HL-60/S4 treated with retinoic acid at 250 ng/mL for 4 days and 3 days (cell line): ENCODE measurements around the gene INPP5D.
"Not testable (repeated sequence)": the region's sequence is repeated elsewhere in the genome, so short reads cannot be mapped to it uniquely, and the experiment has no call there.

ENCODE experiments used
- in situ Hi-C: fragments of 300-500 bp; cut with MboI; formaldehyde crosslinking; loops from 2 replicates; pipeline ENCODE4 v1.7.0; 2022; ENCODE audit warnings: low sequenced_read_pairs

Gene INPP5D

DNA sequence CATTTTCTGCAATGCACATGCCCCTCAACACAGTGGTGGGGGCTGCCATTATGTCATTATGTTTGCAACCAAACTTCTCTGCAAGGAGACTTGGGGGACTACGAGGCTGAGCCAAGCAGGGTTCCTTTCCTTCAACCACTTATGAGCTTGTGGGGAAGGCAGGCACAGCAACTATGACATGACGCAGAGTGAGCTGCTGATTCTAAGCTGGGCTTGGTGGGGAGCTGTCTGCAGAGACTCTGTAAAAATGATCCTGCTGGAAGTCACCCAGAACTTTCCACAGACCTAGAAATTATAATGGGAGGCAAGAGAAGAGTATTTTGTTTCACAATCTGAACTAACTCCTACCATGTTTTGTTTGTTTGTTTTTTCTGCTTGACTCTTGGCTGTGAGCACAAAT is 55.6 kb downstream of the INPP5D start:
- in situ Hi-C loops, result no loop called here

DNA sequence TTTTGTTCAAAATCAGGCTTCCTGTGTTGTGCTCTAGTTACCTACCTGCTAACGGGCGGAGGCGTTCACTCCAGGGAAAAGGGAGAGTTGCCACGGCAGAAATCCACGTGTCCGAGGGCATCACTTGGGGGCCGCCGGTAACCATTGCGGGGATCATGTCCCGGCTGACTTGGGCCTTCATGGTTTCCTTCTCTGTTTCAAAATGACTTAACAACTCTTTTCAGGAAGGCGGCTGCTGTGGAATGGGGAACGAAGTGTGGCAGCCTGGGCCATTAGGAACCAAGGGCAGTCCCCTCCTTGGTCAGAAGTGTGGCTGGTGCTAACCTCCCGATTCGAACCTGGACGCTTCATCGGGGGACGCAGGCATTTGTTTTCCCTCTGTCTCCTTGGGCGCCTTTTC is 56.8 kb downstream of the INPP5D start:
- in situ Hi-C loops, result no loop called here

DNA sequence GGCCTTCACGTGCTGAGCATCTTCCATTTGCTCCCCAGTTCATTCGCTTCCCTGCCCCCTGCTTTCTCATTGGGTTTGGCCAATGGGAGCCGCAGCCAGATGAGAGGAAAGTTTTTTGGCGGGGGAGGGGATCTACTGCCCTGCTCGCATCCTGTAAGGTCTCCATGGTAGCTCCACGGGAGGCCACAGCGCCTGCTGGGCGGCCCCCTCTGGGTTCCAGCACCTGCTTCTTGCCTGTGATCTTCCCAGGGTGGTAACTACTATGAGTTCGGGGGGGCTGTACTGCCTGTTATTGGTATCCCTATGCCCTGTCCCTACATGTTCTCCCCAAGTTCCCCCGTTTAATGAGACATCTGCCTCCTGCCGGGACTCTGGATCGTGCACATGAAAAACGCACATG is 57.2 kb downstream of the INPP5D start:
- in situ Hi-C loops, result no loop called here

DNA sequence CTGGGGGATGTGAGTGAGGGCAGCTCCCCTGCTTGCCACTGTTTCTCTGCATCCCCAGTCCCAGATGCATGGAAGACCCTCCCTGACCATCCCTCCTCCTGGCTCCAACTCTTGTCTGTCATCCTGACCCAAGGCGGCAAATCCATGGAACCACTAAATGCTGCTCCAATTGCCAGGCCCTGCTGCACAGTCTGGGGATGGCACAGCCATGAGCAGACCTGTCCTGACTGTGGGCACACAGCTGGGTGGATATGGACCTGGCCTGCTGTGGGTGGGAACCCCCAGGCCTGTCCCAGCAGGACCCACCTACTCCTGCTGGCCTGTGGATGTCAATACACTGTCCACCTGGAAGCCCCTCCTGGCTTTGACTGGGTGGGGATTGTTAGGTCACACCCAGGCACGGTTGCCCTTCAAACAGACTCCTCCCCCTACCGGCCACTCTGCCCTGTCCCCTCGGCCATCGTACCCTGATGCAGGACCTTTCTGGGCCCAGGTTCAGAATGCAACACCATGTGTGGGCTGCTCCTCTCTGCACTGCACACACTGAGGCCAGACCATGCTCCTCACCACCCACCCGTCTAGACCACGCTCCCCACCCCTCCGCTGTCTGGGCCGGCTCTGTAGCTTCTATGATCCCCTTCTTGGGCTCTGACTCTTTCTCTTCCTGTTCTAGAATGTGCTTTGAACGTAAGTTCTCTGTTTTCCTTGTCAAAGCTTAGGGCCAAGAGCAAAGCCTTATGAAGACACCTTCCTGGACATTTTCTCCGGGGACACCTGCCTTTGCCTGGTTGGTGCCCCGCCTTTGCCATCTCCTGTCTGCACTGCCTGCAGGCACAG is 57.9 kb downstream of the INPP5D start:
- in situ Hi-C loops, result no loop called here

DNA sequence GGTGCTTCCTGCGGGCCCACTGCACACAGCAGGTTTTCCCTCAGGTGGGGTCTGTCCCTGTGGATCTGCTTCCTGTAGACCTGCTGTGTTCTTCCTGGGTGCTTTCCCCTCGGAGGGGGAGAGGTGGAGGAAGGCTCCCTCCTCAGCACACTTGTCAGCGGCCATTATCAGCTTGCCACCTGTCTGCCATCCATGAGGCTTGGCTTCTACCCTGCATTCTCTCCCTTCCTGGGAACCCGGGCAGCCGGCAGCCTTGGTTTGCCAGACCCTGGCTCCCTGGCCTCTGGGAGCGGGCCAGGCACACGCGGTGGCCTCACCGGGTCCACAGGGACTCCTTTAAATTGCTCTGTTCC is 58.5 kb downstream of the INPP5D start:
- in situ Hi-C loops, result no loop called here

DNA sequence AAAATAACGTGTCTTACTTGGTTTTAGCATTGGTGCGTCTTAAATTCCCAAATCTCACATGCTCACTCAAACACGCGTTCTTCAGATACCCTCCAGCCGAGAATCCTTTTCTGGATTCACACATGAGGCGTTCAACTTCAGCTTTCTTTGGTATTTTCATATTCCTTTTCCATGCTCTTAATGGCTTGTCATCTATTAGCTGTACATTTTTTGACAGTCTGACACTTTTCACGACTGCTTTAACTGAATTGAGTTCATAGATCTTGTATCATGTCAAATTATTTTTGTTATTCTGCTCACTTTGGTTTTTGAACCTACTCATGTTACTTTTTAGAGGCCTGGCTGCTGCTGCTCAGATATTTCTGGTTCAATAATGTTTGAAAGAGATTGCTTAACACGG is 59.0 kb downstream of the INPP5D start:
- in situ Hi-C loops, result no loop called here

DNA sequence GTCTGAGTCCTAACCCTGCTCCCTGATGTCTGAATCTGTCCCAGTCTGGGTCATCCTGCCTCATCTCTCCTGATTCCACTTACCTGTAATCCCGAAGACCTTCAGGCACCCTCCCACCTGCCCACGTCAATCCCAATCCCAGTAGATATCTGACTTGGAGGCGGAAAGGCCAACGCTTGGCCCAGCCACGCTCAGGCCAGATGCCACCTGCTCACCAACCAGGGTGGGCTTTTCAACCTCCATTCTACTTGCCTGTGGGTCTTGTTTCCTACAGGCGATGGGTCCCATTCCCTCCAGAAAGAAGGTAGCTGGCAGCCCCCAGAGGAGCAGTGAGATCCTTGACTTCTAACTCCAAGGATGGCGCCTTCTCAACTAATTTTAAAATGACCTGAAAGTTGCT is 59.7 kb downstream of the INPP5D start:
- in situ Hi-C loops, result no loop called here

DNA sequence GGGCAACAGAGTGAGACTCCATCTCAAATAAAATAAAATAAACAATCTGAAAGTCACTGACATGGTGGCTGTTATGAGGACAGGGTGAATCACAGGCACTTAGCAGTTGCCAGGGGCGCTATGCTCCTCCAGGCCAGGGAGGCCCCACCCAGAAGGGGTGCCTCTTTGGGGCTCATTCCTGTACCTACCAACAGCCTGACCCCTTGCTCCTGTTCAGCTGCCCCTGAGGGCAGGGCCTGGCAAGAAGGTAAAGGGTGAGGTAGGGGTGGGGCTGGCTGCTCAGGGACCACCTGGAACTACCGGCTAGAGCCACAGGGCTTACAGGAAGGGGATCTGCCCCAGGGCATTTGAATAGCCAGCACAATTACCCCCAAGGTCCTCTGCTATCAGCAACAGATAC is 60.3 kb downstream of the INPP5D start:
- in situ Hi-C loops, result no loop called here

DNA sequence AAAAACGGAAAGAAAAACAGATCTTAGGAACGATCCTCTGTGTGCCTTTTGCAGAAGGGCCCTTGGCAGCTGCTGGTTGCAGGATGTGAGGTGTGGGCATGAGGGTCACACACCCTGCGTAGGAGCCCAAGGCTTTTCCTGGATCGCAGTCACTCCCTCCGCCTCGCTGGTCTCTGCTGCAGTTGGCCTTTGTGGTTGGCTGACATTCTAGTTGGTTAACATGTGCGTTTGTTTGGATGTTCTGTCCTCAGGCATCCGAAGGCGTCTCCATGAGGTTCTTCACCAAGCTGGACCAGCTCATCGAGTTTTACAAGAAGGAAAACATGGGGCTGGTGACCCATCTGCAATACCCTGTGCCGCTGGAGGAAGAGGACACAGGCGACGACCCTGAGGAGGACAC is 61.7 kb downstream of the INPP5D start:
- in situ Hi-C loops, result no loop called here

DNA sequence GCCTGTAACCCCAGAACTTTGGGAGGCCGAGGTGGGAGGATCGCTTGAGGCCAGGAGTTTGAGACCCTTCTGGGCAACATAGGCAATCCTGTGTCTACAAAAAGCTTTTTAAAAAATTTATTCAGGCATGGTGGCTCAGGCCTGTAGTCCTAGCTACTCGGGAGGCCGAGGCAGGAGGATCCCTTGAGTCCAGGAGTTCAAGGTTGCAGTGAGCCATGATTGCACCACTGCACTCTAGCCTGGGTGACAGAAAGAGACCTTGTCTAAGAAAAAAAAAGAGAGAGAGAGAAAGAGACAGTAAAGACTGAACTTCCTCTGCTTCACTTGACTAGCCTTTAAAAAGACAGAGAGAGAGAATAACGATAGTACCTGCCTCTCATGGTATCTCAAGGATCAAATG is 62.4 kb downstream of the INPP5D start:
- in situ Hi-C loops, result no loop called here

DNA sequence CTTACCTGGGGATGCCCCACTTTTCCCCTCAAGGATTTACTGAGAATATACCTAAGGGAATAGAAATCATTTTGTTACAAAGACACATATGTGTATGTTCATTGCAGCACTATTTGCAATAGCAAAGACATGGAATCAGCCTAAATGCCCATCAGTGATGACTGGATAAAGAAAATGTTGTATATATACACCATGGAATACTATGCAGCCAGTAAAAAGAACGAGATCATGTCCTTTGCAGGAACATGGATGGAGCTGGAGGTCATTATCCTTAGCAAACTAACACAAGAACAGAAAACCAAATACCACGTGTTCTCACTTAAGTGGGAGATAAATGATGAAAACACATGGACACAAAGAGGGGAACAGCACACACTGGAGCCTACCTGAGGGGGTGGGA is 63.4 kb downstream of the INPP5D start:
- in situ Hi-C loops, result not testable (repeated sequence)

DNA sequence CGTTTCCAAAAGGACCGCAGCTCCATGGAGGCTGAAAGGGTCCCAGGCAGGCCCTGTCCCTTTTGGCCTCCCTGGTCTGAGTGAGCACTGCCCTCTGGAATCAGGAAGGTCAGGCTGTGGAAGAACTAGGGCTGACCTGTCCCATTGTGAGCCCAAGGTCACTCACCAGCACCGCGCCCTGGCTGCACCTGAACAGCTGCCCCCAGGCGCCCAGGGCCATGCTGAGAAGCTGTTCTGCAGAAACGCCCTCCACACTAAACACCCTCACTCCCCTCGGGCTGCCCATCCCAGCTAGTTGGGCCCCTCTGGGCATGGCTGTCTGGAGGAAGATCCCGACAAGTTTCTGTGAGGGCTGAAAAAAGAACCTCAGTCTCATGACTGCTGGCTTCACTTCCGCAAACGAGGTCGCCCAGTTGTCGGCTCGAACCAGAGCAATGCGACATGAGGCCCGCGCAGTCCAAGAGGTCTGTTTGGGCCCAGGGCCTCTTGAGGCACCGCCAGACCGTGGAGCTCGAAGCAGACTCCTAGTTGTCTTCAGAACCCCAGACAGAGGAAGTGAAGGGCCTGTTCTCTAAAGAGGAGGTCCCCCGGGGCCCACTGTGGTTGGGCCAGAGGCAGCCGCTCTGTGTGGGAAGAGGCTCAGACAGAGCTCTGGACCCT is 64.4 kb downstream of the INPP5D start:
- in situ Hi-C loops, result no loop called here

DNA sequence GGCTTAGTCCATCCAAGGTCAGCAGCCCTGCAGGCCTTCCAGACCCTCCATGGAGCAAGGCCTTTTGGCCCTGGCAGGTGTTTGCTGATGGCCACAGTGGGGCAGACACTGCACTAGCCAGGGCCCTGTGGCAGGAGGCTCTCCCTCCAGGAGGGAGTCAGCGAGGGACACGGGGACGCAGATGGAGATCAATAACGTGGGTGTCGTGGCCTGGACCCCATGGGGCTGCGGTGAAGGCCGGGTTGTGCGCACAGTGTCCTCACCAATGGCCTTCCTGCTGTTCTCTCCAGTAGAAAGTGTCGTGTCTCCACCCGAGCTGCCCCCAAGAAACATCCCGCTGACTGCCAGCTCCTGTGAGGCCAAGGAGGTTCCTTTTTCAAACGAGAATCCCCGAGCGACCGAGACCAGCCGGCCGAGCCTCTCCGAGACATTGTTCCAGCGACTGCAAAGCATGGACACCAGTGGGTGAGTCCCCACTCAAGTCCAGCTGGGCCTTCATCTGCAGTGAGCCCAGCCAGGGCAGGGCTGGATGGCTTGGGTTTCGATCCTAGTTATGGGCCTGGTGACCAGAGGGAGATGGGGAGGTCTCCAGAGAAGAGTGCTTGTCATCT is 65.4 kb downstream of the INPP5D start:
- in situ Hi-C loops, result no loop called here

DNA sequence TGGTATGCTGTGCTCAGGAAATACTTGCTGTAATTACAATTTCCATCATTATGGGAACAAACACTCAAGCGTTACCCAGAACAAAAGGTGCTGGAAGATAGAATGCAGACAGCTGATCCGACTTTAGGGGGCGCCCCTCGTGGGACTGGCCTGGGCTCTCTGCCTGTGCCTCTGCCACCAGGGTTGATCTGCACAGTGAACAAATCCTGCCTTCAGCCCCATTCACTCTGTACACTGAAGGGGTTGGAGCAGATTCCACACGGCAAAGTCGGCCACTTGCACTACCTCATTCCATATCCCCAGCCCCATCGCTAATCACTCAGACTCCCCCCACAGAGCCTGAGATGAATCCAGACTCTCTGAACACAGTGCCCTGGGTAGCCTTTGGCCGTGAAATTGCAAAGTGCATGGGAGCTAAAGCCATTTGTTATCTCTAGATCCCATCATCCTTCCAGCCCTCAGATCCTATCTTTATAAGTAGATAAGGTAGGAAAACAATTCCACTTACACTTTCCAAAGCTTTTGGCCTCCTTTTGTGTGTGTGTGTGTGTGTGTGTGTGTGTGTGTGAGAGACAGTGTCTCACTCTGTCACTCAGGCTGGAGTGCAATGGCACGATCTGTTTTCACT is 69.3 kb downstream of the INPP5D start:
- in situ Hi-C loops, result no loop called here

DNA sequence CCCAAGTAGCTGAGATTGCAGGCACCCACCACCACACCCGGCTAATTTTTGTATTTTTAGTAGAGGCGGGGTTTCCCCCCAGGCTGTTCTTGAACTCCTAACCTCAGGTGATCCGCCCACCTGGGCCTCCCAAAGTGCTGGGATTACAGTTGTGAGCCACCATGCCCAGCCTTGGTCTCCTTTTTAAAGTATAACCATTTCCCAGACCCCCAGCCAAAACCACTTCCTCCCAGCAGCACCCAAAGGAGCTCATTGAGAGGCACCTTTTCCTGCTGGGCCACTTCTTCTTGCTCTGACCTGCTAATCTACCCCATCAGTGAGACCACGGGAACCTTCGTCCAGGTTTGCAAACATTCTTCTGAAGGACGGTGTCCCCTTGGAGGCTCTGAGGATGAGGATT is 69.9 kb downstream of the INPP5D start:
- in situ Hi-C loops, result no loop called here

DNA sequence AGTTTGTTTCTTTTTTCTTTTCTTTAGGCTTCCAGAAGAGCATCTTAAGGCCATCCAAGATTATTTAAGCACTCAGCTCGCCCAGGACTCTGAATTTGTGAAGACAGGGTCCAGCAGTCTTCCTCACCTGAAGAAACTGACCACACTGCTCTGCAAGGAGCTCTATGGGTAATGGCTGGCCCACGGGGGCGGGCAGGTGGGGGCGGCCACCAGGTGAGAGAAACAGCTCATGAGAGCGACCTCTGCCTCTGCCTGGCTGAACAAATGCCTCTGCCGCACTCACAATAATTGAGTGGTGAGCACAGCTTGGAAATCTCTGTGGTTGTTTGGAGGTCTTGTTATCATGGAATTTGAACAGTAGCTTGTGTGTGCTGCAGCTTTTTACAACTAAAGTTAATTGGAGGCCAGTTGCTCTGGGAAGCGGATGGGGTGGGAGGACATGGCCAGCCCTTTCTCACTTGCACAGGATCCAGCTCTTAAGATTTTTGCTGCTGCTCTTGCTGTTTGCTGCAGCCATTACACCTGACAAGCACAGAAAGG is 70.4 kb downstream of the INPP5D start:
- in situ Hi-C loops, result no loop called here

DNA sequence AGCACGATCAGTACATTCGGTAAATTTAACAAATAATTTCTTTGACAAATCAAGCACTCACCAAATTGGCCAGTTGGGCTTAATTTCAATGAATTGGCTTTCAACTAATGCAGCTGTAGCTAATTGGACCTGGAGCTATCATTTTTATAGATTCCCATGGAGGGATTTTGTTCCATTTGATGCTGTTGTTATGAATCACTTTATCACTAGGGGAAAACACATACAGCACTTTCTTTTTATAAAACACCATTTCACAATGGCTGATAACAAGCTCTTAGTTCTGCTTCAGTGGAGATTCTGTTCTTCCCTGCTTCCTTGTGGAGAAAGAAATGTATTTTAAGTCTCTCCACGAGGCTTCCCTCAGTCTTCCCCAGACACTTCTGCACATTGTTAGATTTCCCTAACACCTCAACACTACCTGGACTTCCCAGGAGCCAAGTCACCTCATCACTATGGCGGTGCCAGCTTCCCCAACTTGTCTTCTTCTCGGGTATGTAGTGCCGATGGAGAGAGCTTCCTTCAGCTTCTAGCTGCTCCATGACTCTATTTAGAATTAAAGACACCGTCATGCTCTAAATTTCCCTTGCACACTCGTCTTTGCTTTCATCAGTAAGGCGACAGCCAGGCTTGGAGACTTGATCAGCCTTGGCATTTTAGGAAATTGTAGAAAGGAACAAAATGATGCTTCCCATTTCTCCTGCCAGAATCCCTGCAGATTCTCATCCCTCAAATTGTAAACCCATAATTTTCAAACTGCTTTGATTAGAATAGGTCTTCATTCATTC is 72.0 kb downstream of the INPP5D start:
- in situ Hi-C loops, result no loop called here

DNA sequence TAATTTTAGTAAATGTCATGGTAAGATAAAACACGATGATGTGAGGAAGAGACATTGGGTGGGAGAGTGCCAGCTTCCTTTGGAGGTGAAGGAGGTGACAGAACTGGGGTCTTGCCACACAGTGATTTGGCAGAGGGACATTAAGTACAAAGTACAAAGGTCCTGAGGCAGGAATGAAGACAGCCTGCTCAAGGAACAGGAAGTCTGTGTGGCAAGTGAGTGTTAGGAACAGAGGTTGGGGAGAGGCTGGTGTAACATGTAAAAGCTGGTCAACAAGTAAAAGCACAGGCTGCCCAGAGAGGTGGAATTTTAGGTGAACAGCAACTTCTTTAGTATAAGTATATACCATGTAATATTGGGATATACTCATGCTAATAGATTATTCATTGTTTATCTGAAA is 73.1 kb downstream of the INPP5D start:
- in situ Hi-C loops, result no loop called here

DNA sequence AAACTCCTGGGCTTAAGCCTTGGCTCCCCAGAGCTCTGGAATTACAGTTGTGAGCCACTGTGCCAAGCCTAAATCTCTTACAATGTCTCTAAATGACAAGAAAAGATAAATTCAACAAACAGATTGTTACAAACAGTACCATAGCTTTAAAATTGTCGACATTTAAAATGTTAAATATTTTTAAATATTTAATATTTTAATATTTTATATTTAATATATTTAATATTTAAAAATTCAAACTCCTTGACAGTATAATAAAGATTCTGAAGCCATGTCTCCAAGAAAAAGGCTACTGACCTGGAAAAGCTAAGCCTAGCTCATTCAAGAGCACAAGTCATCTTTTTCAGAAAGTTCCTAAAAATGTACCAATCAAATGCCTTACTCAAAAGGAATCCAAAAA is 75.3 kb downstream of the INPP5D start:
- in situ Hi-C loops, result no loop called here

DNA sequence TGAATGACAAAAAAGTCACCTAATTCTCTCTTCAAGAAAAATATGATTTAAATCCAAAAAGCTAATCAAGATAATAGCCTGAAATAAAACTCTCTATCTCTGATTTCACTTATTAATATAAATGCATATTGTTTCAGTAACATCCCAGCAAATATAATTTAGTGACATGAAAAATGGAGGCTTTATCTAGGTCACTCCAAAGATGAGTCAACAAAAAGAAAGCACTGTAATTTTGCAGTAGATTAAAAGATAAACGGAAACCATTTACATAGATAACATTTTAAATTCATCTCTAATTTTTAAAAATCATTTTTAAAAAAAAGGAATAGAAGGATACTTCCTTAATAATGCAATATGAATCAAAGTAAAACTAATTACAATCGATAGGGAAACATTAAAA is 76.9 kb downstream of the INPP5D start:
- in situ Hi-C loops, result no loop called here

DNA sequence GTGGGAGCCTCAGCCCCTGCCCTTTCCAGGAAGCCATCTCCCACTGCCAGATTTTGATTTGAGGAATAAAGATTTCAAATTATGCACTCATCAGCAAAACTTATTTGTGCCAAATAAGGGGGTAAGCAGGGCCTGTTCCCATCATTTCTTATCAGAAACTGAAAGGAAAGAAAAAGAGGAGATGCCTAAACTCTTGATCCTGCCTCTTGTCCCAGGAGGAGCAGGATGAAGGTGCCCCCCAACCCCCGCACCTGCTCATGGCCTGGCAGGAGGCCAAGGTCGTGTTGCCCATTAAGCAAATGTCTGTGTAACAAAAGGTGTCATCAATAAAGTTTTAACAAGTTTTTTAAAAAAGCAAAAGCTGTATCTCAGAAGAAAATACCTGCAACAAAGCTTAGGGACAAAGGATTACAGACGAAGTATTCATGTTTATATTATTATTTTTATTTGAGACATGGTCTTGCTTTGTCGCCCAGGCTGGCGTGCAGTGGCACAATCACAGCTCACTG is 80.0 kb downstream of the INPP5D start:
- in situ Hi-C loops, result no loop called here
